ENCODE data around the gene LRRC4B.

Gene LRRC4B

DNA sequence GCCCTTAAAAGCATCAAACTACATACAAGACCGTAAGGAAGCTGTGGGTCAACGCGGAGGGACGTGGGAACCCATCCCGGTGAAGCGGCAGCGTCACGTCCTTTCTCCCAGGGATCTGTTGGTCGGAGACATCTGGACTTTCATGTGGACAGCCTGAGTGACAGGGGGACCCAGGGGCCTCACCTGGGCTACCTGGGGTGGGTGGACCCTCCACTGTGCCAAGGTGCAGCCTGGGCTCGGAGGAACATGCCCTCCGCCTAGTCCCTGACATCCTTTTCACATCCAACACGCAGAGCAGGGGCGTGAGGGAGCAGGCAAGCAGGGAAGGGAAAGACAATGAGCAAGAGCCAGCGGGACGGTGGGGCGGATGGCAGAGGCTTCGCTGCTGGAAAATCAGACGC is 77.8 kb downstream of the LRRC4B start:
- TF ChIP-seq, protein P1, sequence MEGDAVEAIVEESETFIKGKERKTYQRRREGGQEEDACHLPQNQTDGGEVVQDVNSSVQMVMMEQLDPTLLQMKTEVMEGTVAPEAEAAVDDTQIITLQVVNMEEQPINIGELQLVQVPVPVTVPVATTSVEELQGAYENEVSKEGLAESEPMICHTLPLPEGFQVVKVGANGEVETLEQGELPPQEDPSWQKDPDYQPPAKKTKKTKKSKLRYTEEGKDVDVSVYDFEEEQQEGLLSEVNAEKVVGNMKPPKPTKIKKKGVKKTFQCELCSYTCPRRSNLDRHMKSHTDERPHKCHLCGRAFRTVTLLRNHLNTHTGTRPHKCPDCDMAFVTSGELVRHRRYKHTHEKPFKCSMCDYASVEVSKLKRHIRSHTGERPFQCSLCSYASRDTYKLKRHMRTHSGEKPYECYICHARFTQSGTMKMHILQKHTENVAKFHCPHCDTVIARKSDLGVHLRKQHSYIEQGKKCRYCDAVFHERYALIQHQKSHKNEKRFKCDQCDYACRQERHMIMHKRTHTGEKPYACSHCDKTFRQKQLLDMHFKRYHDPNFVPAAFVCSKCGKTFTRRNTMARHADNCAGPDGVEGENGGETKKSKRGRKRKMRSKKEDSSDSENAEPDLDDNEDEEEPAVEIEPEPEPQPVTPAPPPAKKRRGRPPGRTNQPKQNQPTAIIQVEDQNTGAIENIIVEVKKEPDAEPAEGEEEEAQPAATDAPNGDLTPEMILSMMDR (IDR thresholded peaks at IDR 0.05; ENCODE audit: extremely low read depth, missing control alignments), result no peak
- no peak for DNase-seq (ENCODE audit: low spot score)

DNA sequence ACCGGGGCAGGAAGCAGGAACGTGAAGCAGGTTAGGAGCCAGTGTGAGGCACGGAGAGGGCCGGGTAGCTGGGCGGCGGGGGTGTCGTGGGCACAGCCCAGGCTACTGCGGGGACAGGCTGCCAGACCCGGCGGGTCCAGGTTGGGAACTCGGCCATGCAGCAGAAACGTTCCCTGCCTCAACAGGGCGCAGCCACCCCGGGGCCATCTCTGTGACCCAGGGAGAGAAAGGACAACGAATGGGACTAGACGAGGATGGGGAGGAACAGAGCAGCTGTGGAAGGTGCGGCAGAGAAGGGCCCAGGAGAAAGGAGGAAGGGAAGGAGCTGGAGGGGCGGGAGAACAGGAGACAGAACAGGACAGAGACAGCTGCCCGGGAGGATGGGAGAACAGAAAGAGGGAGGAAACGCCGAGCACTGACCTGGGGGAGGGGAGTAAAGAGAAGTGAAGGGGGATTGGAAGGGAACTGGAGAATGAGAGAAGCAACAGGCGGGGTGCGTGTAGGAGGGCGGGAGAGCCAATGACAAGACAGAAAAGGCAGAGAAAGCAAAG is 78.7 kb downstream of the LRRC4B start:
- TF ChIP-seq, protein P1 (IDR thresholded peaks at IDR 0.05; ENCODE audit: extremely low read depth, missing control alignments), result no peak
- DNase-seq (ENCODE audit: low spot score), result no peak

DNA sequence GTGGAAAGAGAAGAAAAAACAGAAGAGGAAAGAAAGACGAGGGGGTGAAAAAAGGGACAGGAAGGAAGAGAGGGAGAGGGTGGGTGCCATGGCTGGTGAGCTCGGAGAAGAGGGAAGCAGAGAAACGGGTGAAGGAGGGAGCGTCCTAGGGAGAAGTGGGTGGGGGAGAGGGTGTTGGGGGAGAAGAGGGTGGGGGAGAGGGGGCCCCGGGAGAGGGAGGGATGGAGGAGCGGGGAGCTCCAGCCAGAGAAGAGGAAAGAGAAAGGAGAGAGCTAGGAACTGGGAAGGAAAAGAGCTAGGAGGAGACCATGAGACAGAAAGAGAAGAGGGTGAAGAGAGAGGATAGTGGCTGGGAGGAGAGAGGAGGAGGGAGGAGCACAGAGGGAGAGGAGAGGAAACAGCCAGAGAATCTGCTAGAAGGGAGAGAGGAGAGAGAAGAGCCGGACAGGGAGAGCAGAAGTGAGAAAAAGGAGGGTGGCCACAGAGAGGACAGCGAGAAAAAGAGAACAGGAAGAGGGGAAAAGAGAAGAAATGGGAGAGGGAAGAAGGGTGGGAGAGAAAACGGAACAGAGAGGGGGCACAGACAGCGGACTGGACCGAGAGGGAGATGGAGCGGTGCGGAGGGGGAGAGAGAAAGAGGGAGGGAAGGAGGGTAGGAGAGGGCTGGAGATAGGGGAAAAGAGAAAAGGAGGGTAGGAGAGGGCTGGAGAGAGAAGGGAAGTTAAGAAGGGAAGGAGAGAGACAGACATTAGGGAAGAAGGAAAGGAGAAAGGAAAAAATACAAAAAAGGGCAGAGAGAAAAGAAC is 79.6 kb downstream of the LRRC4B start:
- DNase-seq (ENCODE audit: low spot score), result no peak
- TF ChIP-seq, protein P1 (IDR thresholded peaks at IDR 0.05; ENCODE audit: extremely low read depth, missing control alignments), result no peak

DNA sequence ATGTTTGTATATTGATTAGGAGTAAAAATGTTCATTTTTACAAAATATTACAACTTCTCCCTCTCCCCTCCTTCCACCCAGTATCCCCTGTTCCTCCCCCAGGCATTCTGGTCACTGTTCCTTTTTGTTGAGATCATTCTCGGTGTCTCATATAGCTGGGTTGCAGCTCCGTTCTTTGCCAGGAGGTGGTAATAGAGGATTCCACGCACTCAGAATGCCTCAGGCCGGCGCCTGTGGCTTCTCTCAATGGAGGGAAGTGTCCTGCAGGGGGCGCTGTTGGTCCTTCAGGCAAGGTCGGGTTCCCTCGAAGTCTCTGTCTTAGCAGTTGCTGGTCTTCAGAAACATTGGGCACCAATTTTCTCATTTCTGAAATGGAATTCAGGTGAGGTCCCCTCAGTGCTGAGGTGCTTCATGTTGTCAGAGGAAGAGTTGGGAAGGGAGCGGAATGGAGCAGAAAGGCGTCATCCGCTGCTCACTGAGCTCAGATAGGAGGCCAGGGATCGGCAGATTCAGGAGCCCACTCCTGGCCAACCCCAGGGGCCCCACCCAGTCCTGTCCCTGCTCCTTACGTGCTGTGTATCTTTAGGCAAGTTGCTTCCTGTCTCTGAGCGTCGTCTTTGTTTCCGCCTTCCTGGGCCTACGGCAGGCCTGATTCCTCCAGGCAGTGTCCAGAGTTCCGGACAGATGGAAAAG is 81.3 kb downstream of the LRRC4B start:
- TF ChIP-seq, protein P1 (IDR thresholded peaks at IDR 0.05; ENCODE audit: extremely low read depth, missing control alignments), result peak; percentile 20
- no peak for DNase-seq (ENCODE audit: low spot score)

DNA sequence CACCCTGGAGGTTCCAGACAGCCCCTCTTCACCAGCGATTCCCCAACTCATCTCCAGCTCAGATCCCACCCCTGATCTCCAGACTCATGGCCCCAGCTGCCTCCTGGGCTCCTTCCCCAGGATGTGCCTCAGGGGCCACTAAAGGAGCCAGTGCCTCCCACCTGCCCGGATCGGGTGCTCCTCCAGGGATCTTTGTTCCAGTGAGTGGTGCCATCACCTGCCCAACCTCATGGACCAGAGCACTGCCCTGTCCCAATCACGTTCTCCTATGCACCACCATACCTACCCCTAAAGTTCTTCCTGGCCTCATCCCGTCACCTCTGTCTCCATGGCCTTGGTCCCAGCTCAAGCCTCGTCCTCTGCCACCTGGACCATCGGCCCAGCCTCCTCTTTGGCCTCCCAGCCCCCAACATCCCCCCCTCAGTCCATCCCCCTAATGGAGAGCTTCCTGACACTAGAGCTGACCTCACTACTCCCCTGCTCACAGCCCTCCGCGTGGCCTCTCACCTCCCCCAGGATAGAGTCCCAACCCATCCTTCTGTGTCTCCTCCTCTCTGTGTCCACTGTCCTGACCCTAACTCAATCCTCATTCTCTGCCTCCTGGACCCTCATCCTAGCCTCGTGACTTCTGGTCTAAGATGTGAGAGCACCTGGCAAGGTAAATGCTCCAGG is 82.8 kb downstream of the LRRC4B start:
- no peak for DNase-seq (ENCODE audit: low spot score)
- TF ChIP-seq, protein P1 (IDR thresholded peaks at IDR 0.05; ENCODE audit: extremely low read depth, missing control alignments), result no peak

DNA sequence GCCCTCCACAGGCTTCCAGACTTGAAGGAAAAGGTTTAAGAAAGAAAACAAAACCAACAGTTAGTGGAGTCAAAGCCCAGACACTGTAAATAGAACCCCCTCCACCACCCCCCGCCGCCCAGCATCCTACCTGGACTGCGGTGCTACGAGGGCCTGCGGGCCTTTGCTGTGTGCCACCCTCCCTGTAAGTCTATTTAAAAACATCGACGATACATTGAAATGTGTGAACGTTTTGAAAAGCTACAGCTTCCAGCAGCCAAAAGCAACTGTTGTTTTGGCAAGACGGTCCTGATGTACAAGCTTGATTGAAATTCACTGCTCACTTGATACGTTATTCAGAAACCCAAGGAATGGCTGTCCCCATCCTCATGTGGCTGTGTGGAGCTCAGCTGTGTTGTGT is 85.3 kb downstream of the LRRC4B start:
- DNase-seq (ENCODE audit: low spot score), result no peak
- TF ChIP-seq, protein P1 (IDR thresholded peaks at IDR 0.05; ENCODE audit: extremely low read depth, missing control alignments), result no peak
